Loucy (cell line): ENCODE results near the gene VPREB1.
"Not testable (repeated sequence)": the region's sequence is repeated elsewhere in the genome, so short reads cannot be mapped to it uniquely, and the experiment has no call there.

ENCODE experiments used
- H2AFZ ChIP-seq: fragments of 200-600 bp; sonication (generic); 2 replicates; pipeline ENCODE4 v1.6.0; 2016; ENCODE audit warnings: antibody characterized with exemption, mild to moderate bottlenecking, low read length, moderate library complexity
- H3F3A ChIP-seq: fragments of 200-600 bp; 2 replicates; pipeline ENCODE4 v1.6.0; 2016; ENCODE audit warnings: antibody characterized with exemption, low read depth, mild to moderate bottlenecking
- H3K27me3 ChIP-seq: fragments of 200-600 bp; sonication (generic); 2 replicates; pipeline ENCODE4 v1.6.1; 2014; ENCODE audit warnings: low read length, mild to moderate bottlenecking; ENCODE audit not compliant: insufficient read depth, poor library complexity, severe bottlenecking
- H3K36me3 ChIP-seq: fragments of 200-600 bp; sonication (generic); 2 replicates; pipeline ENCODE4 v1.6.1; 2016; ENCODE audit warnings: low read length; ENCODE audit not compliant: insufficient read depth
- H3K4me1 ChIP-seq: fragments of 200-600 bp; sonication (generic); 2 replicates; pipeline ENCODE4 v1.5.1; 2014; ENCODE audit warnings: low read length, mild to moderate bottlenecking; ENCODE audit not compliant: insufficient read depth, poor library complexity, severe bottlenecking
- H3K4me2 ChIP-seq: fragments of 200-600 bp; sonication (generic); 2 replicates; pipeline ENCODE4 v1.6.0; 2014; ENCODE audit warnings: antibody characterized with exemption, low read length, low read depth, mild to moderate bottlenecking; ENCODE audit not compliant: poor library complexity, severe bottlenecking
- H3K4me3 ChIP-seq: fragments of 200-600 bp; sonication (generic); 2 replicates; pipeline ENCODE4 v1.5.1; 2014; ENCODE audit warnings: low read length, mild to moderate bottlenecking, mixed read lengths; ENCODE audit not compliant: poor library complexity, severe bottlenecking
- H3K79me2 ChIP-seq: fragments of 200-600 bp; sonication (generic); 2 replicates; pipeline ENCODE4 v1.6.1; 2014; ENCODE audit warnings: low read length; ENCODE audit not compliant: insufficient read depth
- H3K9ac ChIP-seq: fragments of 200-600 bp; sonication (generic); 2 replicates; pipeline ENCODE4 v1.6.0; 2014; ENCODE audit warnings: mild to moderate bottlenecking, low read depth, low read length, moderate library complexity; ENCODE audit not compliant: poor library complexity, severe bottlenecking
- H3K9me2 ChIP-seq: fragments of 200-600 bp; sonication (generic); replicated peaks from 2 replicates; pipeline ENCODE4 v1.6.1; 2016; ENCODE audit warnings: low read depth, low read length, mixed read lengths
- H3K9me3 ChIP-seq: fragments of 200-600 bp; sonication (generic); 2 replicates; pipeline ENCODE4 v1.6.1; 2014; ENCODE audit warnings: mild to moderate bottlenecking, antibody characterized with exemption, low read length, low read depth; ENCODE audit not compliant: insufficient read depth
- H4K20me1 ChIP-seq: fragments of 200-600 bp; sonication (generic); 2 replicates; pipeline ENCODE4 v1.6.0; 2014; ENCODE audit warnings: antibody characterized with exemption, low read length, mild to moderate bottlenecking; ENCODE audit not compliant: insufficient read depth, poor library complexity, severe bottlenecking

Gene VPREB1

GRCh38 chr22:22258597-22259415, 14.2 kb downstream of the VPREB1 start:
- not testable (repeated sequence) for H2AFZ ChIP-seq, H3K4me2 ChIP-seq, H3K36me3 ChIP-seq, H3K9me2 ChIP-seq, H3K9ac ChIP-seq, H3K4me1 ChIP-seq, H3K4me3 ChIP-seq, H3K79me2 ChIP-seq, H3K9me3 ChIP-seq, H3F3A ChIP-seq, H4K20me1 ChIP-seq, H3K27me3 ChIP-seq

GRCh38 chr22:22260169-22260568, 15.6 kb downstream of the VPREB1 start:
- not testable (repeated sequence) for H2AFZ ChIP-seq, H3K4me2 ChIP-seq, H3K9ac ChIP-seq, H3K9me3 ChIP-seq, H3K79me2 ChIP-seq, H3F3A ChIP-seq, H3K4me1 ChIP-seq, H3K36me3 ChIP-seq, H4K20me1 ChIP-seq, H3K4me3 ChIP-seq, H3K27me3 ChIP-seq, H3K9me2 ChIP-seq

- H3K27me3 ChIP-seq, H3K4me3 ChIP-seq, H3K9me3 ChIP-seq, H3K79me2 ChIP-seq, H3K36me3 ChIP-seq, H3K9ac ChIP-seq, H3K9me2 ChIP-seq, H4K20me1 ChIP-seq, H3F3A ChIP-seq, H3K4me1 ChIP-seq, H2AFZ ChIP-seq, H3K4me2 ChIP-seq: not testable (repeated sequence)
Measured at GRCh38 chr22:22260586-22260985, 16.0 kb downstream of the VPREB1 start.

GRCh38 chr22:22262332-22263074, 17.9 kb downstream of the VPREB1 start:
- H2AFZ ChIP-seq, H3K4me1 ChIP-seq, H3K4me3 ChIP-seq, H3K9ac ChIP-seq, H4K20me1 ChIP-seq, H3K4me2 ChIP-seq, H3K36me3 ChIP-seq, H3K79me2 ChIP-seq, H3K27me3 ChIP-seq, H3K9me2 ChIP-seq, H3K9me3 ChIP-seq, H3F3A ChIP-seq: not testable (repeated sequence)

- not testable (repeated sequence) for H3K4me1 ChIP-seq, H3K79me2 ChIP-seq, H3K36me3 ChIP-seq, H3K27me3 ChIP-seq, H3F3A ChIP-seq, H3K4me3 ChIP-seq, H2AFZ ChIP-seq, H3K9ac ChIP-seq, H3K9me3 ChIP-seq, H3K9me2 ChIP-seq, H3K4me2 ChIP-seq, H4K20me1 ChIP-seq
Measured at GRCh38 chr22:22263823-22264222, 19.2 kb downstream of the VPREB1 start.

GRCh38 chr22:22270036-22270676, 25.6 kb downstream of the VPREB1 start:
- peak overlapping the region; percentile 44 for H3K4me2 ChIP-seq
- not testable (repeated sequence) for H3K27me3 ChIP-seq, H3K36me3 ChIP-seq

GRCh38 chr22:22277423-22277822, 32.8 kb downstream of the VPREB1 start:
- H3K9ac ChIP-seq, H2AFZ ChIP-seq, H3F3A ChIP-seq: not testable (repeated sequence)

More at GRCh38 chr22:22270036-22270676, 25.6 kb downstream of the VPREB1 start:
- H3K4me3 ChIP-seq, H3F3A ChIP-seq, H3K9ac ChIP-seq, H3K79me2 ChIP-seq, H3K9me2 ChIP-seq, H3K4me1 ChIP-seq, H3K9me3 ChIP-seq, H2AFZ ChIP-seq, H4K20me1 ChIP-seq: not testable (repeated sequence)

More at GRCh38 chr22:22277423-22277822, 32.8 kb downstream of the VPREB1 start:
- not testable (repeated sequence) for H3K4me1 ChIP-seq, H3K36me3 ChIP-seq, H4K20me1 ChIP-seq, H3K9me3 ChIP-seq, H3K9me2 ChIP-seq, H3K79me2 ChIP-seq, H3K27me3 ChIP-seq, H3K4me2 ChIP-seq, H3K4me3 ChIP-seq
